Prostate gland (tissue), 2 donors: Measurements from ENCODE around the gene RBM33. TPM values are rescaled to one million over a fixed set of nuclear protein-coding genes. Genes with fewer than 3 reads are reported as not detected.

Experiments used
- DNase-seq: peaks from one replicate; pipeline ENCODE4 v3.0.0-alpha.2; 2019; ENCODE audit warnings: low spot score
- H3K27ac ChIP-seq, 2 donors: fragments of 200-600 bp; sonication (generic); 2 replicates each; pipeline ENCODE4 v1.5.1; 2017 to 2019
- H3K27me3 ChIP-seq: fragments of 200-600 bp; sonication (generic); replicated peaks from 2 replicates; pipeline ENCODE4 v1.5.1; 2019; ENCODE audit not compliant: insufficient read depth
- H3K36me3 ChIP-seq, 2 donors: fragments of 200-600 bp; sonication (generic); 1 replicate in 1 of 2; 2 replicates in 1 of 2; pipeline versions ENCODE4 v1.5.1 to v1.8.1; 2017 to 2019
- H3K4me1 ChIP-seq: fragments of 200-600 bp; sonication (generic); replicated peaks from 2 replicates; pipeline ENCODE4 v1.5.1; 2019
- H3K4me3 ChIP-seq, 2 donors: fragments of 200-600 bp; sonication (generic); 2 replicates each; pipeline ENCODE4 v1.5.1; 2017 to 2019
- H3K9me3 ChIP-seq: fragments of 200-600 bp; sonication (generic); 2 replicates; pipeline ENCODE4 v1.5.1; 2017
- CTCF ChIP-seq, 4 experiments: fragments of 200-600 bp in 2 of 4; fragments of 450-650 bp in 2 of 4; sonication (generic) in 2 of 4; IDR thresholded peaks; 1 replicate in 3 of 4; 2 replicates in 1 of 4; pipeline ENCODE4 v1.5.1; 2016 to 2019; ENCODE audit warnings: antibody characterized with exemption in 4 of 4, mild to moderate bottlenecking in 2 of 4, moderate library complexity in 2 of 4
- POLR2A ChIP-seq: fragments of 450-650 bp; IDR thresholded peaks from one replicate; pipeline ENCODE4 v1.6.1; 2016; ENCODE audit warnings: antibody characterized with exemption, mild to moderate bottlenecking
- POLR2AphosphoS5 ChIP-seq: sonication (generic); formaldehyde crosslinking; IDR thresholded peaks from one replicate; pipeline ENCODE4 v1.6.1; 2017; ENCODE audit warnings: antibody characterized with exemption
- WGBS: methylation state at CpG from one replicate; pipeline ENCODE4 v1.1.5; 2018; 5-methylcytosine and 5-hydroxymethylcytosine counted together
- intact Hi-C: fragments of 100-400 bp; cut with DNase I; formaldehyde crosslinking; loops from one replicate; pipeline ENCODE4 v1.14.2; 2022
- total RNA-seq, 2 donors: library from RNA; depleted of rRNA; stranded (reverse); fragments of >200 nt; gene quantifications; one replicate each; pipeline ENCODE4 v1.1.0, GENCODE V29; 2016

Gene RBM33
- total RNA-seq, 2 donors from 2014 or later = 33.2 to 82.9 TPM

DNA sequence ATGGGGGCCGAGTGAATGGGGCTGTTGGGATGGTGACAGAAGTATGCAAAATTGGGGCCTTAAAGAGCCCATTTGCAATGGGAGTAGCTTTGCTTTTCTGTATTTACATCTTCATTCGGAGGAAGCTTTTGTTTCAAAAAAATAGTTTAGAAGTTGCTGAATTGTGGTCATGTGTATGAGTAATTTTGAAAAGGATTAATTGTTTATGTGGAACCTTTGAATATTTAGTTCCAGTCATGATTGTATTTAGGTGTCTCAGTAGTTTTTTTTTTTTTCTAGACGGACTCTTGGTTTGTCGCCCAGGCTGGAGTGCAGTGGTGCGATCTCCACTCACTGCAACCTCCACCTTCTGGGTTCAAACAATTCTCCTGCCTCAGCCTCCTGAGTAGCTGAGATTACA lies 37.2 kb downstream of the RBM33 start:
- Histone ChIP-seq H3K36me3 (no peaks in the 10 kb centered on the region), H3K27ac (no peak overlapping the region), H3K4me1 (no peaks in the 10 kb centered on the region), H3K27me3 (no peaks in the 10 kb centered on the region), H3K9me3 (no peaks in the 10 kb centered on the region), H3K4me3 (no peak overlapping the region)
- DNase-seq = no peak
- 96% methylated on average over 5 of the region's 5 CpGs for WGBS
- TF ChIP-seq POLR2AphosphoS5 (no peak), POLR2A (no peak), CTCF (IDR thresholded peaks at IDR 0.05) (no peak)
- intact Hi-C loops = no loop called here

DNA sequence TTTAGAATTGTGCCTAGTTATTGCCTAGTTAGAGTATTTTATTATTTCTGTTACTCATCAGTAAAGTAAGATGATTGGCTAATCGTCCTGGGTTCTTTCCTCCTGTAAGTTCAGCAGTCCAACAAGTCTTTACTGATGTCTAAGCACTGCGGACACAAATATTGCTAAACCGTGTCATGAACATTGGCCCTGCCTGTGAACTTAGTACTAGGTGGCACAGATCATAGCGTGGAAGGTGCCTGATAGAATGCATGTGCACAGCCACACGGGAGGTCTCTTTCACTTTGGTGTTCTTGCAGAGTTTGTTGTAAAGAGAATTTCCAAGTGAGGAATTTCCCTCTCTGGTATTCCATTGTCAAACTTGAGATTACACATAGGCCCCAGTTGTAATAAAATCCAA lies 38.0 kb downstream of the RBM33 start:
- Histone ChIP-seq H3K27me3 (no peaks in the 10 kb centered on the region), H3K36me3 (no peaks in the 10 kb centered on the region), H3K9me3 (no peaks in the 10 kb centered on the region), H3K27ac (no peak overlapping the region), H3K4me3 (no peak overlapping the region), H3K4me1 (no peaks in the 10 kb centered on the region)
- no peak for TF ChIP-seq POLR2A
- no peak for TF ChIP-seq CTCF (IDR thresholded peaks at IDR 0.05)
- TF ChIP-seq POLR2AphosphoS5 = no peak
- intact Hi-C loops = no loop called here
- whole genome bisulfite sequencing = 91% methylated on average over 5 of the region's 5 CpGs
- DNase-seq = no peak

- H3K4me1 ChIP-seq = no peaks in the 10 kb centered on the region
- H3K27me3 ChIP-seq = no peaks in the 10 kb centered on the region
- H3K36me3 ChIP-seq = no peaks in the 10 kb centered on the region
- H3K4me3 ChIP-seq = no peak overlapping the region
- TF ChIP-seq POLR2AphosphoS5 (no peak), POLR2A (no peak), CTCF (IDR thresholded peaks at IDR 0.05) (no peak)
- intact Hi-C loops = no loop called here
- no peaks in the 10 kb centered on the region for H3K9me3 ChIP-seq
- no peak for DNase-seq
- WGBS = 94% methylated on average over 5 of the region's 5 CpGs
- H3K27ac ChIP-seq = no peak overlapping the region
Observed at GRCh38 chr7:155683098-155683497, 38.6 kb downstream of the RBM33 start.

GRCh38 chr7:155683714-155684113 lies 39.3 kb downstream of the RBM33 start:
- TF ChIP-seq CTCF (IDR thresholded peaks at IDR 0.05) = no peak
- no peak for TF ChIP-seq POLR2A
- TF ChIP-seq POLR2AphosphoS5 = no peak
- intact Hi-C loops = no loop called here
- Histone ChIP-seq H3K9me3 (no peaks in the 10 kb centered on the region), H3K27me3 (no peaks in the 10 kb centered on the region), H3K4me1 (no peaks in the 10 kb centered on the region), H3K4me3 (no peak overlapping the region), H3K27ac (no peak overlapping the region), H3K36me3 (no peaks in the 10 kb centered on the region)
- 67% methylated on average over 4 of the region's 4 CpGs for WGBS
- DNase-seq = no peak

GRCh38 chr7:155684543-155684942 lies 40.1 kb downstream of the RBM33 start:
- H3K9me3 ChIP-seq = no peaks in the 10 kb centered on the region
- WGBS = 71% methylated on average over 5 of the region's 5 CpGs
- no peak overlapping the region for H3K27ac ChIP-seq
- intact Hi-C loops = no loop called here
- H3K27me3 ChIP-seq = no peaks in the 10 kb centered on the region
- H3K4me1 ChIP-seq = no peaks in the 10 kb centered on the region
- TF ChIP-seq POLR2AphosphoS5 (no peak), CTCF (IDR thresholded peaks at IDR 0.05) (no peak), POLR2A (no peak)
- no peaks in the 10 kb centered on the region for H3K36me3 ChIP-seq
- no peak overlapping the region for H3K4me3 ChIP-seq
- DNase-seq = no peak
